Left colon (tissue), 2 donors: ENCODE measurements around the gene MTFR2. TPM values are rescaled to one million over a fixed set of nuclear protein-coding genes. Genes with fewer than 3 reads are reported as not detected.

Source experiments
- ATAC-seq: fragments of 200-7000 bp; cut with Tn5 transposase; one replicate; pipeline ENCODE4 v1.9.1; 2020; ENCODE audit warnings: mild to moderate bottlenecking, moderate library complexity
- DNase-seq, 2 donors: peaks; one replicate each; pipeline ENCODE4 v3.0.0-alpha.2; 2020
- intact Hi-C, 2 donors: fragments of 100-400 bp; cut with DNase I in 1 of 2; cut with micrococcal nuclease in 1 of 2; formaldehyde crosslinking; loops; one replicate each; pipeline versions ENCODE4 v1.11.2 to v1.14.0; 2022; cut with DNase I, micrococcal nuclease
- long read RNA-seq: library from polyadenylated mRNA; unstranded; transcript quantifications from one replicate; pipeline ENCODE4 v2.0.0, GENCODE V29; 2021
- total RNA-seq, 2 donors: library from RNA; stranded (reverse); fragmentation: NEBNext Ultra II Directional; extraction: Animal tissue kit (Norgen Biotek cat#: 25700); gene quantifications; one replicate each; pipeline ENCODE4 v1.2.1, GENCODE V29; 2021
- donor health status: DM: no; HTN: no; CAD: no.
- donor health status: DM: yes; HTN: yes; CAD: no.

MTFR2 gene
- 1 to 10 TPM; 1.2 to 3.1 TPM for total RNA-seq
- long read RNA-seq, partial matches to known transcripts, result 1 of 6 reads
- long read RNA-seq, other reads (novel, unspliced or antisense), result 0 of 6 reads

DNA sequence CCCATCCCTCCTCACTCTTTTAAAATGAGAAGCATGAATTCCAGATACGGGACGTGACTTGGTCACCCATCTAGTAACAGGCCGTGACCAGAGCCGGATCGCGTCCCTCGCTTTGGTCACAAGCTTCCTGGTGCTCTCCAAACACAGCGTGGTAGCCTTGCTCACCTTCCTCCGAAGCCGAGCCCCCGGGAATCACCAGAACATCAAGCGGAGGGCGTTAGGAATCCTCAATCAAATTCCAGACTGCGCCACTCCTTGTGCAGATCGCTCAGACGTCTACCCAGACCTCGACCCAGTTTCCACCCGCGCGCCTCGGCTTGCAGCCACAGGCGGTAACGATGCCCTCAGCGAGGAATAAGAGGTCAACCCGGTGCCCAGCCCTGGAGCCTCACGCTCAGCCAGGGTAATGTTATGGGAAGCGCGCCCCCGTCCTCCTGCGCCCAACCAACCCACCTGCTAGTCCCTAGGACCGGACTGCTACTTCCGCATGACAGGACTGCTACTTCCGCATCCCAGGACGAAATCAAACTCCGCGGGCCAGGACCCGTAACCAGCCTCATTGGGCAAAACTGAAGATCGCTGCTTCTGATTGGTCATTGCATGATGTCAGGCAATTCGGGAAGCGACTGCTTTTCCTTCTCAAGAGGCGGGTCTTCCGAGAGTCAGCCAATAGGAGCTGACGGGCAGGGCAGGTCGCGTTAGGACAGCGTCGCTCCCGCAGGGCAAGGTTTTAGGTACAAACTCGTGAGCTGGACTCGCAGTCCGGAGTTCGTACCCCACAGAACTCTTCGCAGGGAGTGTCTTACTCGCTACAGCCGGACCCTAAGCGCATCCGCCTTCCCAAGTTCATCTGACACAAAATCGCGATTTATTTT lies at the start of gene MTFR2:
Gene MTFR2 (minus strand): TSS at position 501 of the 875 bp plus-strand sequence. CDS start 1,212 bp downstream, outside the sequence.
- intact Hi-C loops, result loop anchor here in 1 of 2 donors (5.0 kb wide), 1 partner anchor 37 kb away; the partner anchor contains the start of gene BCLAF1
- peak; percentile 93 for ATAC-seq

DNA sequence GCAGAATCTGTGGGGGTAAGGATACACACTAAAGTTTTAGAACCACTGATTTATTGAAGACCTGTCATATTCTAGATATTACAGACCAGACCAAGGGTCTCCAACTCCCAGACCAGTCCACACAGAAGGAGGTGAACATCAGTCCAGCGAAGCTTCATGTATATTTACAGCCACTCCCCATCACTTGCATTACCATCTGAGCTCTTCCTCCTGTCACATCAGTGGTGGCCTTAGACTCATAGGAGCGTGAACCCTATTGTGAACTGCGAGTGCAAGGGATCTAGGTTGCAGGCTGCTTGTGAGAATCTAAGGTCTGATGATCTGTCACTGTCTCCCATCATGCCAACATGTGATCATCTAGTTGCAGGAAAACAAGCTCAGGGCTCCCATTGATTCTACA lies 44.5 kb upstream of the MTFR2 start:
- intact Hi-C loops, result no loop called here
- no peak for ATAC-seq
- DNase-seq, result no peak

More for the DNA sequence above, at the start of gene MTFR2:
- peak; percentile 92 to 98 for DNase-seq

- ATAC-seq, result peak; percentile 40
- DNase-seq, result peak; percentile 72 to 79
- intact Hi-C loops, result no loop called here
Measured at GRCh38 chr6:136290410-136291010, 40.4 kb upstream of the MTFR2 start.

GRCh38 chr6:136289579-136290409 lies 39.7 kb upstream of the MTFR2 start, which contains the start of gene BCLAF1:
TSS of gene BCLAF1 (minus strand) at chr6:136289846. CDS start at chr6:136279866, 9,980 bp downstream.
- intact Hi-C loops, result loop anchor here in 1 of 2 donors (5.0 kb wide), 1 partner anchor 37 kb away; the partner anchor contains the start of gene MTFR2
- peak; percentile 100 for DNase-seq
- peak; percentile 87 for ATAC-seq

DNA sequence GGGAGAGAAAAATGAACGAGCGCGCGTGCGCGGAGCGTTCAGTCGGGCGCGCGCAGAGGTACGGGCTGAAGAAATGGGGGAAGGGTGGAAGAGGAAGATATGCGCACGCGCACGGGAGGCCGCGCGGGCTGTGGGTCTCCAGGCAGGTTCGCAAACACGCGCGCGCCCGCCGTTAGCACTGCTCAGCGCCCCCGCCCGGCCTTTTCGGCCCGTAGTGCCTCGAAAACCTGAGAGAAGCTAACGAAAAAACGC lies 39.1 kb upstream of the MTFR2 start:
- intact Hi-C loops, result loop anchor here in 1 of 2 donors (5.0 kb wide), 1 partner anchor 37 kb away; the partner anchor contains the start of gene MTFR2
- DNase-seq, result peak; percentile 91 to 94
- peak; percentile 81 for ATAC-seq

- DNase-seq, result peak; percentile 76 to 85
- intact Hi-C loops, result loop anchor here in 1 of 2 donors (5.0 kb wide), 1 partner anchor 36 kb away; the partner anchor contains the start of gene MTFR2
- ATAC-seq, result peak; percentile 47
Measured at GRCh38 chr6:136288566-136289326, 38.6 kb upstream of the MTFR2 start.

DNA sequence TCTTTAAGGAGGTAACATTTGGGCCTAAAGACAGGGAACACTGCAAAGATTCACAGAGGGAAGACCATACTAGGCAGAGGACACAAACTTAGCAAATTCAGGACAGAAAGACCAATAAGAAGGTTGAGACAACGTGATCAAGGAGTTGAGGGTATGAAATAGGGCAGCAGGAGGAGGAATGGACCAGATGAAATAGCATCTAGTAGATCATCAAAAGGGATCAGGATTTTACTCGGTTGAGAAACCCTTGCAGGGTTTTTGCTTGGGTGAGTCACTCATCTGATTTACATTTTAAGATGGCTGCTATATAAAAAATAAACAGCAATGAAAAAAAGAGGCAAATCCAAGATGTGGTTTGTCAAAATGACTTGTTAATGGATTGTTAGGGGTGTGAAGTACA lies 34.8 kb upstream of the MTFR2 start:
- DNase-seq, result no peak
- intact Hi-C loops, result loop anchor here in 1 of 2 donors (5.0 kb wide), 1 partner anchor 33 kb away; the partner anchor contains the start of gene MTFR2
- no peak for ATAC-seq

GRCh38 chr6:136282906-136283305 lies 32.8 kb upstream of the MTFR2 start:
- intact Hi-C loops, result no loop called here
- no peak for ATAC-seq

GRCh38 chr6:136280032-136280609 lies 30.0 kb upstream of the MTFR2 start:
- ATAC-seq (peak; percentile 88), DNase-seq (no peak)
- intact Hi-C loops, result no loop called here

More at GRCh38 chr6:136282906-136283305, 32.8 kb upstream of the MTFR2 start:
- no peak for DNase-seq

GRCh38 chr6:136274062-136274461 lies 24.0 kb upstream of the MTFR2 start:
- DNase-seq (no peak), ATAC-seq (no peak)
- intact Hi-C loops, result no loop called here

DNA sequence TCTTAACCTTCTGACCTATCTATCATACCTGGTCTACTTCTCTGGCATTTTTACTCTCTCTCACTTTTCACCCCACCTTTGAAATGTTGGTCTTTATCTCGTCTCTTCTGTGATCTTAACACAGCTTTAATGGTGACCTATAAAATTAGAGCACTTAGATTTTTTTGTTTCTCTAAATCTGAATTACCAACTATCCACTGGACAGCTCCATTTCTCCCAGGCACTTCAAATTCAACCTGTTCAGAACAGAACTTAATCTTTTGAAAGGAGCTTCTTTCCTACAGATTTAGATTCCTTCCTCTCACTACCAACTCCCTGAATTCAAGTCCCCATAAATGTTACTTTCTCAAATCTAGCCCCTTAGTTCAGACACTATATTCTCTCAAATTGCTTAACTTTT lies 15.0 kb upstream of the MTFR2 start:
- DNase-seq (no peak), ATAC-seq (no peak)
- intact Hi-C loops, result no loop called here

- intact Hi-C loops, result no loop called here
- ATAC-seq, result no peak
Measured at GRCh38 chr6:136262940-136263339, 12.8 kb upstream of the MTFR2 start.

DNA sequence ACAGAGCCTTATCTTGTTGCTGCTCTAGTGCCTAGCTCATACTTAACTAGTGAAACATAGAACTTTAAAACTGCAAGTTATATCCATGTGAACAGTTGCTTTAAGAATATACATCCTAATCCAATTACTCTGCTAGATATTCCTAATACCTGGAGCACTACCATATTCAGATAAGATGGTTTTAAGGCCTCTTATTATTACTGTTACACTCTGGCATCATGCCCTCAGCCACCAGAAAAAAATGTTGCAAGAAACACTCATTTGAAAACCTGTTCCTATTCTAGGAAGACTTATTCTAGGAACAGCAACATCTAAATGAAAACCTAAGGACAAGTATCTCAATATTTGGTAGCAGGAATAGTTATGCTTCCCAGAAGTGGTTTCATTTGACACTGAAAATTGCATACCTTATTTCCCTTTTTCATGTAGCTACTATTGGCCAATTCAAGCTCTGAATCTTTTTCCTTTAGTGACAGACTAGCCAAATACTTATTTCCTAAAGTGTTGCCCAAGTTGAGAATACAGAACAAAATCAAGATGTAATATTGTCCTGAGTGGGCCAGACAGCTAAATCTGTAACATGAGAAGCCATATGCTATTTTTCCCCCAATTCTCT lies 4.8 kb upstream of the MTFR2 start:
- ATAC-seq, result no peak
- DNase-seq, result no peak

More at GRCh38 chr6:136262940-136263339, 12.8 kb upstream of the MTFR2 start:
- no peak for DNase-seq

GRCh38 chr6:136253734-136254133 lies 3.6 kb upstream of the MTFR2 start:
- intact Hi-C loops, result loop anchor here in 1 of 2 donors (5.0 kb wide), 1 partner anchor 34 kb away; the partner anchor contains the start of gene BCLAF1
- no peak for ATAC-seq
- no peak for DNase-seq

More for the DNA sequence above, 4.8 kb upstream of the MTFR2 start:
- intact Hi-C loops, result loop anchor here in 1 of 2 donors (5.0 kb wide), 1 partner anchor 32 kb away; the partner anchor contains the start of gene BCLAF1

DNA sequence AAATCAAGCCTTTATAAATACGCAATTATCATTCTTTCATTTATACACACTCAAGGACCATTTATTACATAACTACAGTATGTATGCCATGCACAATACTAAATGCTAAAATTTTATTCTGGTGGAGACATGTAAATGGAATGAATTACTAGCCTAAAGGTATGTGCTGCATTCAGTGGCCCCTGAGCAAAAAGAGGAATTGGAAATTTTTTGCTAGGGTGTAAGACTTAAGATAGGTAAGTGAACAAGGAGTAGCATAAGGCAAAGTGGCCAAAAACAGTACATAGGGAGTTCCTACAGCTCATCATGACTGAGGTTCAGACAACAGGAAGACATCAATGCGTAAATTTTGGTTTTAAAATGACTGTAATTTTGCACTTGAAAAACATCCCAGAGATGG lies 2.3 kb upstream of the MTFR2 start:
- no peak for ATAC-seq
- DNase-seq, result no peak
- intact Hi-C loops, result loop anchor here in 1 of 2 donors (5.0 kb wide), 1 partner anchor 35 kb away; the partner anchor contains the start of gene BCLAF1

DNA sequence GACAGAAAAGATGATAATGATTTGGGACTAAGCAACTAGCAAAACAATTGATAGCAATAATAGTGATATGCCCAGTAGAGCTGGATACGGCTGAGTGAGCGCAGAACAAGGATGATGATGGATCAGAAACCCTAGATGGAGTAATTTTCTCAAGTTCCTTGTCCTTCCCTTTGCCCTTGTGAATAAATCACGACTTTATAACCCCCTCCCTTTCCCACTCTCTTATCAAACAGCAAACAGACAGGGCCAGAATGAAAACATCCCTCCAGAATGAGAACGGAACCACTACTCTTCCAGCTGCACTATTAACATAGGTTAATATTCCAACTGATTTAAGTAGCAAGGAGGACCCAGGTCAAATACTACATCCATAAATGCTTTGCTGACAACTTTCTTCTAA lies 1.3 kb upstream of the MTFR2 start:
- intact Hi-C loops, result loop anchor here in 1 of 2 donors (5.0 kb wide), 1 partner anchor 36 kb away; the partner anchor contains the start of gene BCLAF1

GRCh38 chr6:136250686-136251008 lies 536 bp upstream of the MTFR2 start:
- ATAC-seq (peak; percentile 7), DNase-seq (no peak)
- intact Hi-C loops, result loop anchor here in 1 of 2 donors (5.0 kb wide), 1 partner anchor 37 kb away; the partner anchor contains the start of gene BCLAF1

More for the DNA sequence above, 1.3 kb upstream of the MTFR2 start:
- DNase-seq, result no peak
- ATAC-seq, result no peak
